HepG2 (cell line): ENCODE results near the gene RABGAP1. TPM values are rescaled to one million over a fixed set of nuclear protein-coding genes. Genes with fewer than 3 reads are reported as not detected.

Experiments
- CBX5 ChIP-seq: sonication (generic); formaldehyde crosslinking; IDR thresholded peaks from 2 replicates; pipeline ENCODE4 v1.4.0; 2020; ENCODE audit warnings: missing genetic modification reagents, borderline replicate concordance
- CCAR2 ChIP-seq: fragments of 200-400 bp; formaldehyde crosslinking; optimal IDR thresholded peaks from 2 replicates; pipeline ENCODE3; 2018; ENCODE audit warnings: low read depth, mild to moderate bottlenecking, low read length, moderate library complexity
- EED ChIP-seq: sonication (generic); formaldehyde crosslinking; IDR thresholded peaks from 2 replicates; pipeline ENCODE4 v1.5.0; 2020; ENCODE audit warnings: mild to moderate bottlenecking, missing genetic modification reagents
- KDM4B ChIP-seq: sonication (generic); formaldehyde crosslinking; IDR thresholded peaks from 2 replicates; pipeline ENCODE4 v1.4.0; 2020; ENCODE audit warnings: missing genetic modification reagents
- MEIS1 ChIP-seq: sonication (generic); formaldehyde crosslinking; IDR thresholded peaks from 2 replicates; pipeline ENCODE4 v1.9.0; 2021; ENCODE audit warnings: mild to moderate bottlenecking, missing genetic modification reagents, moderate library complexity, borderline replicate concordance
- NONO ChIP-seq, 2 experiments: fragments of 450-650 bp in 1 of 2; sonication (generic) in 1 of 2; formaldehyde crosslinking in 1 of 2; IDR thresholded peaks in 1 of 2; conservative IDR thresholded peaks in 1 of 2; 2 replicates each; pipeline versions ENCODE4 v1.6.1 to v1.8.0; 2017 to 2022; ENCODE audit warnings: mild to moderate bottlenecking in 1 of 2, missing genetic modification reagents in 1 of 2, moderate library complexity in 1 of 2
- SIN3A ChIP-seq: IDR thresholded peaks from 2 replicates; pipeline ENCODE4 v1.6.1; 2011; ENCODE audit warnings: low read depth, mild to moderate bottlenecking, control low read depth, low read length, borderline replicate concordance
- SP5 ChIP-seq: IDR thresholded peaks from 2 replicates; pipeline ENCODE4 v1.6.1; 2016; ENCODE audit warnings: low read depth, borderline replicate concordance
- TEAD3 ChIP-seq: optimal IDR thresholded peaks from 2 replicates; pipeline ENCODE3; 2016; ENCODE audit warnings: borderline replicate concordance
- ZFP36L1 ChIP-seq: sonication (generic); formaldehyde crosslinking; IDR thresholded peaks from 2 replicates; pipeline ENCODE4 v1.8.0; 2022; ENCODE audit warnings: mild to moderate bottlenecking, missing genetic modification reagents, moderate library complexity
- ZMYM2 ChIP-seq: sonication (generic); formaldehyde crosslinking; IDR thresholded peaks from 2 replicates; pipeline ENCODE4 v1.8.0; 2022; ENCODE audit warnings: mild to moderate bottlenecking, missing genetic modification reagents
- ZNF3 ChIP-seq: IDR thresholded peaks from 2 replicates; pipeline ENCODE4 v1.7.0; 2017; ENCODE audit warnings: inconsistent platforms
- ZNF331 ChIP-seq: sonication (generic); formaldehyde crosslinking; IDR thresholded peaks from 2 replicates; pipeline ENCODE4 v1.4.0; 2020; ENCODE audit warnings: missing genetic modification reagents
- ZNF788 ChIP-seq: sonication (generic); formaldehyde crosslinking; IDR thresholded peaks from 2 replicates; pipeline ENCODE4 v1.5.0; 2020; ENCODE audit warnings: mild to moderate bottlenecking, missing genetic modification reagents, borderline replicate concordance
- polyA plus RNA-seq, 8 experiments: library from polyadenylated mRNA; depleted of rRNA in 3 of 8; stranded (reverse) in 7 of 8; unstranded in 1 of 8; fragments of >200 nt; fragmentation: Illumina TruSeq in 4 of 8; extraction: Trizol in 4 of 8; gene quantifications; 2 replicates each; pipeline versions ENCODE4 v1.2.1 to v1.2.3, GENCODE V29; 2011 to 2016; ENCODE audit warnings: low read depth in 4 of 8, missing spikeins in 1 of 8, mixed read lengths in 1 of 8; ENCODE audit not compliant: insufficient read depth in 1 of 8
- total RNA-seq, 5 experiments: library from RNA; depleted of rRNA; stranded (reverse); fragments of >200 nt; fragmentation: Illumina TruSeq; extraction: Trizol; gene quantifications; 2 replicates each; pipeline ENCODE4 v1.2.3, GENCODE V29; 2016; ENCODE audit warnings: low read depth in 1 of 5
- TF ChIP-seq, protein P1 (sequence below): IDR thresholded peaks from 2 replicates; pipeline ENCODE4 v1.6.1; 2012; ENCODE audit warnings: inconsistent platforms
- TF ChIP-seq, protein P2 (sequence below): sonication (generic); formaldehyde crosslinking; conservative IDR thresholded peaks from 2 replicates; pipeline ENCODE4 v1.8.0; 2022; ENCODE audit warnings: mild to moderate bottlenecking, moderate library complexity, missing genetic modification reagents
- TF ChIP-seq, protein P3 (sequence below): sonication (generic); formaldehyde crosslinking; IDR thresholded peaks from 2 replicates; pipeline ENCODE4 v1.9.0; 2021; ENCODE audit warnings: missing genetic modification reagents, mild to moderate bottlenecking, borderline replicate concordance
- TF ChIP-seq, protein P4 (sequence below): sonication (generic); formaldehyde crosslinking; IDR thresholded peaks from 2 replicates; pipeline ENCODE4 v1.5.1; 2020; ENCODE audit warnings: missing genetic modification reagents, mild to moderate bottlenecking, borderline replicate concordance
- TF ChIP-seq, protein P5 (sequence below): sonication (generic); formaldehyde crosslinking; IDR thresholded peaks from 2 replicates; pipeline ENCODE4 v1.4.0; 2020; ENCODE audit warnings: missing genetic modification reagents, mild to moderate bottlenecking, borderline replicate concordance
- TF ChIP-seq, protein P6 (sequence below): sonication (generic); formaldehyde crosslinking; IDR thresholded peaks from 2 replicates; pipeline ENCODE4 v1.4.0; 2020; ENCODE audit warnings: missing genetic modification reagents

RABGAP1 gene
- total and polyA plus RNA-seq, 2 of the 13 experiments (the other 11 are each of a cell fraction or from before 2014, with no cell fraction given), result 19.1 to 19.3 TPM

DNA sequence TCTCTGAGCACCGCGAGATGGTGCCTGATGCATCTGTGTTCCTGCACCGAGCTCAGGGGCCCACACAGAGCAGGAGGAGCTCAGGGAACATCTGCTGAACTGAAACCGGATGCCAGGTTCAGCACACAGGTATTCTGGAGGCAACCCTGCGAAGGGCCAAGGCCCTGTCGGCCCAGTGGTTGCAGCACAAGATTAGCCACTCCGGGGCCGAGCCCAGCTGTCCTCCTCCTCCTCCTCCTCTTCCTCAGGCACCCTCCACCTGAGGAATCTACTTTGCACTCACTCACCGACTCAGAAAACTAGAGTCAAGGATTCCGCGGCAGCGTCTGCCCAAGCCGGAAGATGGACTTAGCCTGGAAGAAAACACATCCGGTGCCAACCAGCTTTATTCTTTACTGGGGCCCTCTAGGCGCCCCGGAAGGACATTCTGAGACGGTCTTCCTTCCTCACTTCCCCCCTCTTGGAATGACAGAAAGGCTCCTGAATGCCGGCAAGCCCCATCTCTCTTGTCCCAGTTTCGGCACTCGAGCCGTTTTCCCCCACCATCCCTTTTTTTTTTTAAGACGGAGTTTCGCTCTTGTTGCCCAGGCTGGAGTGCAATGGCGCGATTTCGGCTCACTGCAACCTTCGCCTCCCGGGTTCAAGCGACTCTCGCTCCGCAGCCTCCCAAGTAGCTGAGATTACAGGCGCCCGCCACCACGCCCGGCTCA lies 27.7 kb upstream of the RABGAP1 start, which contains the start of gene ZBTB6 (continued):
- TF ChIP-seq, protein P1, sequence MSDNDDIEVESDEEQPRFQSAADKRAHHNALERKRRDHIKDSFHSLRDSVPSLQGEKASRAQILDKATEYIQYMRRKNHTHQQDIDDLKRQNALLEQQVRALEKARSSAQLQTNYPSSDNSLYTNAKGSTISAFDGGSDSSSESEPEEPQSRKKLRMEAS, result peak; percentile 67
- TF ChIP-seq ZMYM2 (CRISPR knock-in tag), result peak; percentile 36; the same call in 1 of the 2 replicates
- TF ChIP-seq ZNF3 (CRISPR knock-in tag), result no peak
- TF ChIP-seq, protein P2, sequence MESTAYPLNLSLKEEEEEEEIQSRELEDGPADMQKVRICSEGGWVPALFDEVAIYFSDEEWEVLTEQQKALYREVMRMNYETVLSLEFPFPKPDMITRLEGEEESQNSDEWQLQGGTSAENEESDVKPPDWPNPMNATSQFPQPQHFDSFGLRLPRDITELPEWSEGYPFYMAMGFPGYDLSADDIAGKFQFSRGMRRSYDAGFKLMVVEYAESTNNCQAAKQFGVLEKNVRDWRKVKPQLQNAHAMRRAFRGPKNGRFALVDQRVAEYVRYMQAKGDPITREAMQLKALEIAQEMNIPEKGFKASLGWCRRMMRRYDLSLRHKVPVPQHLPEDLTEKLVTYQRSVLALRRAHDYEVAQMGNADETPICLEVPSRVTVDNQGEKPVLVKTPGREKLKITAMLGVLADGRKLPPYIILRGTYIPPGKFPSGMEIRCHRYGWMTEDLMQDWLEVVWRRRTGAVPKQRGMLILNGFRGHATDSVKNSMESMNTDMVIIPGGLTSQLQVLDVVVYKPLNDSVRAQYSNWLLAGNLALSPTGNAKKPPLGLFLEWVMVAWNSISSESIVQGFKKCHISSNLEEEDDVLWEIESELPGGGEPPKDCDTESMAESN, result 0 out of 2 replicates have a peak, but pooled peaks have one; percentile 1
- TF ChIP-seq, protein P3, sequence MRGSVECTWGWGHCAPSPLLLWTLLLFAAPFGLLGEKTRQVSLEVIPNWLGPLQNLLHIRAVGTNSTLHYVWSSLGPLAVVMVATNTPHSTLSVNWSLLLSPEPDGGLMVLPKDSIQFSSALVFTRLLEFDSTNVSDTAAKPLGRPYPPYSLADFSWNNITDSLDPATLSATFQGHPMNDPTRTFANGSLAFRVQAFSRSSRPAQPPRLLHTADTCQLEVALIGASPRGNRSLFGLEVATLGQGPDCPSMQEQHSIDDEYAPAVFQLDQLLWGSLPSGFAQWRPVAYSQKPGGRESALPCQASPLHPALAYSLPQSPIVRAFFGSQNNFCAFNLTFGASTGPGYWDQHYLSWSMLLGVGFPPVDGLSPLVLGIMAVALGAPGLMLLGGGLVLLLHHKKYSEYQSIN (CRISPR knock-in tag), result no peak
- TF ChIP-seq, protein P4, sequence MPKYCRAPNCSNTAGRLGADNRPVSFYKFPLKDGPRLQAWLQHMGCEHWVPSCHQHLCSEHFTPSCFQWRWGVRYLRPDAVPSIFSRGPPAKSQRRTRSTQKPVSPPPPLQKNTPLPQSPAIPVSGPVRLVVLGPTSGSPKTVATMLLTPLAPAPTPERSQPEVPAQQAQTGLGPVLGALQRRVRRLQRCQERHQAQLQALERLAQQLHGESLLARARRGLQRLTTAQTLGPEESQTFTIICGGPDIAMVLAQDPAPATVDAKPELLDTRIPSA, result peak; percentile 20; the same call in 1 of the 2 replicates
- TF ChIP-seq, protein P5, sequence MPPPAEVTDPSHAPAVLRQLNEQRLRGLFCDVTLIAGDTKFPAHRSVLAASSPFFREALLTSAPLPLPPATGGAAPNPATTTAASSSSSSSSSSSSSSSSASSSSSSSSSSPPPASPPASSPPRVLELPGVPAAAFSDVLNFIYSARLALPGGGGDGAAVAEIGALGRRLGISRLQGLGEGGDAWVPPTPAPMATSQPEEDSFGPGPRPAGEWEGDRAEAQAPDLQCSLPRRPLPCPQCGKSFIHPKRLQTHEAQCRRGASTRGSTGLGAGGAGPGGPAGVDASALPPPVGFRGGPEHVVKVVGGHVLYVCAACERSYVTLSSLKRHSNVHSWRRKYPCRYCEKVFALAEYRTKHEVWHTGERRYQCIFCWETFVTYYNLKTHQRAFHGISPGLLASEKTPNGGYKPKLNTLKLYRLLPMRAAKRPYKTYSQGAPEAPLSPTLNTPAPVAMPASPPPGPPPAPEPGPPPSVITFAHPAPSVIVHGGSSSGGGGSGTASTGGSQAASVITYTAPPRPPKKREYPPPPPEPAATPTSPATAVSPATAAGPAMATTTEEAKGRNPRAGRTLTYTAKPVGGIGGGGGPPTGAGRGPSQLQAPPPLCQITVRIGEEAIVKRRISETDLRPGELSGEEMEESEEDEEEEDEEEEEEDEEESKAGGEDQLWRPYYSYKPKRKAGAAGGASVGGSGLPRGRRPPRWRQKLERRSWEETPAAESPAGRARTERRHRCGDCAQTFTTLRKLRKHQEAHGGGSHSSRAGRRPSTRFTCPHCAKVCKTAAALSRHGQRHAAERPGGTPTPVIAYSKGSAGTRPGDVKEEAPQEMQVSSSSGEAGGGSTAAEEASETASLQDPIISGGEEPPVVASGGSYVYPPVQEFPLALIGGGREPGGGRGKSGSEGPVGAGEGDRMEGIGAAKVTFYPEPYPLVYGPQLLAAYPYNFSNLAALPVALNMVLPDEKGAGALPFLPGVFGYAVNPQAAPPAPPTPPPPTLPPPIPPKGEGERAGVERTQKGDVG (CRISPR knock-in tag), result no peak
- TF ChIP-seq ZFP36L1 (CRISPR knock-in tag), result no peak
- no peak for TF ChIP-seq MEIS1 (CRISPR knock-in tag)
- 0 out of 2 replicates have a peak, but pooled peaks have one; percentile 76 for TF ChIP-seq ZNF788 (CRISPR knock-in tag)
- TF ChIP-seq NONO (IDR thresholded peaks at IDR 0.05), result no peak
- peak; percentile 31 for TF ChIP-seq NONO (CRISPR knock-in tag; conservative IDR thresholded peaks at IDR 0.05)
- TF ChIP-seq SIN3A, result peak; percentile 83; the same call in 1 of the 2 replicates
- TF ChIP-seq TEAD3 (CRISPR knock-in tag), result peak; percentile 27
- no peak; the same call in 1 of the 2 replicates for TF ChIP-seq ZNF331 (CRISPR knock-in tag)
- TF ChIP-seq SP5 (CRISPR knock-in tag), result peak; percentile 14; the same call in 1 of the 2 replicates
- TF ChIP-seq EED (CRISPR knock-in tag), result peak; percentile 66; the same call in 1 of the 2 replicates
- TF ChIP-seq CBX5 (CRISPR knock-in tag), result peak; percentile 59; the same call in 1 of the 2 replicates
- TF ChIP-seq, protein P6, sequence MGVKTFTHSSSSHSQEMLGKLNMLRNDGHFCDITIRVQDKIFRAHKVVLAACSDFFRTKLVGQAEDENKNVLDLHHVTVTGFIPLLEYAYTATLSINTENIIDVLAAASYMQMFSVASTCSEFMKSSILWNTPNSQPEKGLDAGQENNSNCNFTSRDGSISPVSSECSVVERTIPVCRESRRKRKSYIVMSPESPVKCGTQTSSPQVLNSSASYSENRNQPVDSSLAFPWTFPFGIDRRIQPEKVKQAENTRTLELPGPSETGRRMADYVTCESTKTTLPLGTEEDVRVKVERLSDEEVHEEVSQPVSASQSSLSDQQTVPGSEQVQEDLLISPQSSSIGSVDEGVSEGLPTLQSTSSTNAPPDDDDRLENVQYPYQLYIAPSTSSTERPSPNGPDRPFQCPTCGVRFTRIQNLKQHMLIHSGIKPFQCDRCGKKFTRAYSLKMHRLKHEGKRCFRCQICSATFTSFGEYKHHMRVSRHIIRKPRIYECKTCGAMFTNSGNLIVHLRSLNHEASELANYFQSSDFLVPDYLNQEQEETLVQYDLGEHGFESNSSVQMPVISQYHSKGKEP, result no peak
- TF ChIP-seq KDM4B (CRISPR knock-in tag), result peak; percentile 31; the same call in 1 of the 2 replicates
- TF ChIP-seq CCAR2, result no peak
